Colonic mucosa (tissue), 4 donors: ENCODE results near the gene USP49. TPM values are rescaled to one million over a fixed set of nuclear protein-coding genes. Genes with fewer than 3 reads are reported as not detected.

ENCODE experiments used
- DNase-seq: peaks from one replicate; pipeline ENCODE4 v3.0.0-alpha.2; 2020
- H3K27ac ChIP-seq: fragments of 200-600 bp; one replicate; pipeline ENCODE4 v1.8.0; 2021
- H3K27me3 ChIP-seq: fragments of 200-600 bp; one replicate; pipeline ENCODE4 v1.8.0; 2021
- H3K36me3 ChIP-seq: fragments of 200-600 bp; one replicate; pipeline ENCODE4 v1.8.0; 2021
- H3K4me1 ChIP-seq: fragments of 200-600 bp; one replicate; pipeline ENCODE4 v1.8.0; 2021; ENCODE audit warnings: mild to moderate bottlenecking
- H3K4me3 ChIP-seq: fragments of 200-600 bp; one replicate; pipeline ENCODE4 v1.8.0; 2021
- H3K9ac ChIP-seq, 2 donors: one replicate each; pipeline ENCODE4 v1.7.0; 2013; ENCODE audit warnings: control low read depth in 2 of 2, low read depth in 2 of 2, low read length in 2 of 2
- H3K9me3 ChIP-seq: fragments of 200-600 bp; one replicate; pipeline ENCODE4 v1.8.0; 2021
- intact Hi-C: fragments of 100-400 bp; cut with DNase I; formaldehyde crosslinking; loops from one replicate; pipeline ENCODE4 v1.14.1; 2022
- total RNA-seq, 2 donors: library from RNA; stranded (reverse); fragmentation: NEBNext Ultra II Directional in 1 of 2; extraction: Animal tissue kit (Norgen Biotek cat#: 25700) in 1 of 2; gene quantifications; one replicate each; pipeline ENCODE4 v1.2.1, GENCODE V29; 2021
- TF ChIP-seq, protein P1 (sequence below): fragments of 200-600 bp; IDR thresholded peaks from one replicate; pipeline ENCODE4 v1.8.0; 2022; ENCODE audit warnings: antibody characterized with exemption, mild to moderate bottlenecking
- donor health status: healthy.
- donor health status: DM: no; HTN: no; CAD: no.
- donor health status: DM: no; HTN: no; CAD: no.

The USP49 gene
- total RNA-seq, 2 donors from 2014 or later, result 1.7 to 2.9 TPM

DNA sequence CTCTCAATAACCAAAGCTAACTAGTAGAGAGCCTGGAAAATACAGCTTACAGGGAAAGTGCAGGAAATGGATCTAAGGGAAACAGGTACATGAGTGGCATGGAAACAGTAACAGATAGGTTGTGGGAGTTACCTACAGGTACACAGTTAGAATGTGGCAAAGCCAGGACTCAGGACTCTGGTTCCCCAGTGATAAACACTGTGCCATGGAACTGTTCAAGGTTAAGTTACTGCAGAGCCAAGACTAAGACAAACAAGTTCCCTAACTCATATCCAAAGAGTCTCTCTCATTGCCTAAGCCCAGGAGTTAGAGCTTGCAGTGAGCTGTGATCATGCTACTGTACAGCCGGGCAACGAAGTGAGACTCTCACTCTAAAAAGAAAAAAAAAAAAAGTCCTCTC lies 19.2 kb upstream of the USP49 start:
- TF ChIP-seq, protein P1, sequence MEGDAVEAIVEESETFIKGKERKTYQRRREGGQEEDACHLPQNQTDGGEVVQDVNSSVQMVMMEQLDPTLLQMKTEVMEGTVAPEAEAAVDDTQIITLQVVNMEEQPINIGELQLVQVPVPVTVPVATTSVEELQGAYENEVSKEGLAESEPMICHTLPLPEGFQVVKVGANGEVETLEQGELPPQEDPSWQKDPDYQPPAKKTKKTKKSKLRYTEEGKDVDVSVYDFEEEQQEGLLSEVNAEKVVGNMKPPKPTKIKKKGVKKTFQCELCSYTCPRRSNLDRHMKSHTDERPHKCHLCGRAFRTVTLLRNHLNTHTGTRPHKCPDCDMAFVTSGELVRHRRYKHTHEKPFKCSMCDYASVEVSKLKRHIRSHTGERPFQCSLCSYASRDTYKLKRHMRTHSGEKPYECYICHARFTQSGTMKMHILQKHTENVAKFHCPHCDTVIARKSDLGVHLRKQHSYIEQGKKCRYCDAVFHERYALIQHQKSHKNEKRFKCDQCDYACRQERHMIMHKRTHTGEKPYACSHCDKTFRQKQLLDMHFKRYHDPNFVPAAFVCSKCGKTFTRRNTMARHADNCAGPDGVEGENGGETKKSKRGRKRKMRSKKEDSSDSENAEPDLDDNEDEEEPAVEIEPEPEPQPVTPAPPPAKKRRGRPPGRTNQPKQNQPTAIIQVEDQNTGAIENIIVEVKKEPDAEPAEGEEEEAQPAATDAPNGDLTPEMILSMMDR, result no peak
- intact Hi-C loops, result no loop called here
- Histone ChIP-seq H3K4me3 (no peak overlapping the region), H3K27me3 (no peaks in the 10 kb centered on the region), H3K9ac (no peak overlapping the region), H3K36me3 (no peaks in the 10 kb centered on the region), H3K27ac (no peak overlapping the region), H3K4me1 (no peaks in the 10 kb centered on the region), H3K9me3 (no peaks in the 10 kb centered on the region)
- no peak for DNase-seq

DNA sequence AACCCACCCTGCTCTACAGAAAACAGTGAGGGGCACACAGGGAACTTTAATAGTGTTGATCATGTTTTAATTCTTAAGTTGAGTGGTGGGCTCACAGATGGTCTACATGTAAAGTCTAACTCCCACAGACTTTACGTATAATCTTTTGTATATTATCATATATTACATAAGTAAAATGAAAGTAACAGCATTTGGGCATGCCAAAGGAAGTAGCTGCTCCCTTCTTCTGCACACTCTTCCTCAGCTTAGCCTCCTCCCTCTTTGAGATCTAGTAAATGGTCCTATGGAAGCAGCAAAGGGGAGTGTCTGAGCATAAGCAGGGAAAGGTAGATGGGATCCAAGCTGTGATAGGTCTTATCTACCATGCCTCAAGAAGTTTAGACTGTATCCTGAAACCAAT lies 14.6 kb upstream of the USP49 start:
- no peaks in the 10 kb centered on the region for H3K9me3 ChIP-seq
- H3K27ac ChIP-seq, result no peak overlapping the region
- TF ChIP-seq, protein P1, result no peak
- no peak for DNase-seq
- intact Hi-C loops, result no loop called here
- H3K36me3 ChIP-seq, result no peaks in the 10 kb centered on the region
- no peak overlapping the region for H3K4me3 ChIP-seq
- no peak overlapping the region for H3K9ac ChIP-seq
- no peaks in the 10 kb centered on the region for H3K27me3 ChIP-seq
- no peaks in the 10 kb centered on the region for H3K4me1 ChIP-seq

DNA sequence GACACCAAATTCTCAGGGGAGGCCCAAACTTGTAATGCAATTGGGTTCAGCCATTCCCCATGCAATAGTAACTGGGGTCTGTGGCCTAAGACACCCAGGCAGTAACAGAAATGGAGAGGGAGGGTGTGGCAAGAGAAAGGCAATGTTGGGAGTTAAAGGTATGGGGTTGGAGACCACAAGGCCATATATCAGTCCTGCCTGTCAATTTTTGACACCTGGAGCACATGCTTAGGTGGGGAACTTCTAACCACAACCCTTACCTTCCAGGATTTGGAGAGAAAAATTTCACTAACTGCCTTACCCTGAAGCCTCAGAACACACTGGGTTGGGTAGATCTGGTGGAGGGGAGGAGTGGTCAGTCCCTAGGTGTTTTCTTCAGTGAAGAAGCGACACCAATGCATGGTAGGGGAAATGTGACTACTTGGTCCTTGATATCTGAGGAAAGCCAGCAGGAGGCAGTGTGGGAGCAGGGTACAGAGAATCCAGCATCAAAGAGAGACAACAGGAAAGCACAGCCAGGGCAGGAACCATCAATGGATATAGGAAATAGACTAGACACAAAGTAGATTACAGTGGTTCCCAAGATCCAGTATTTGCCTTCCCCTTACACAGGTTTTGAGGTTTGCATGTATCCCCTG lies 6.8 kb upstream of the USP49 start:
- DNase-seq, result peak; percentile 34
- intact Hi-C loops, result no loop called here
- H3K4me3 ChIP-seq, result no peak overlapping the region
- H3K4me1 ChIP-seq, result no peaks in the 10 kb centered on the region
- H3K36me3 ChIP-seq, result no peaks in the 10 kb centered on the region
- no peaks in the 10 kb centered on the region for H3K27me3 ChIP-seq
- TF ChIP-seq, protein P1, result no peak
- no peak overlapping the region for H3K27ac ChIP-seq
- no peak overlapping the region for H3K9ac ChIP-seq
- H3K9me3 ChIP-seq, result no peaks in the 10 kb centered on the region

DNA sequence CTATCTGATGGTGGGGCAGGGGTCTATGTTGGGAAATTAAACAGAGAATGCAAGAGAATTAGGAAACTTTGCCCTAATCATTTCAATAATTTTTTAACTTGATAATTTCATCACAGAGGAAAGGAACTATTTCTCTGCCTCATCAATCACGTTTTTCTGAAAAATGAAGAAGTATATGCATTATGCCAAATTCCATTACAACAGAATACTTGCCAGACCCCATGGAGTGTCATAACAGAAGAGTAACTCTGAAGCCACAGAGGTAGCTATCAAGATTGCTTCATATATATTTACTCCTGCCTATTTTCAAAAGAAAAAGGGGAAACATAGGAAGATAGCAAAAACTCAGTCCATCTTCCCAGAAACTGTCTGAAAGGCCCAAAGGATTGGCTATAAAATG lies 5.7 kb upstream of the USP49 start:
- Histone ChIP-seq H3K9ac (no peak overlapping the region), H3K4me3 (no peak overlapping the region), H3K9me3 (no peaks in the 10 kb centered on the region), H3K27ac (no peak overlapping the region), H3K27me3 (no peaks in the 10 kb centered on the region), H3K4me1 (no peaks in the 10 kb centered on the region), H3K36me3 (no peaks in the 10 kb centered on the region)
- TF ChIP-seq, protein P1, result no peak
- DNase-seq, result no peak
- intact Hi-C loops, result no loop called here

DNA sequence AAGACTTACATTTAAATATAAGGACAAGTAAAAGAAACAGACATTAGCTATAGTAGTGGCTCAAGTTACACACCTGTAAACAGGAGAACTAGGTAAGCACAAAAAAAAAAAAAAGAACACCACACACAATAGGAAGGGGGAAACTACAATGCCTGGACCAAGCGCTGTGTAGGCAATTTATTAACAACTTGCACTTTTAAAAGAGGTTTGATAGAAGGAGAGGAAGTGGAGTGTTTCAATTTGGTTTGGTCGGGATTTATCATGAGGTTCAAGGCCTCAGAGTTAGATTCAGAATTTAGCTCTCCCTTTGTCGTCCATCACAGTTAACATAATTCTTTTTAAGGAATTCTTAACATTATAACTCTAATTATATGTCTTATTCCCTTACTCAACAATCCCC lies 1.1 kb upstream of the USP49 start:
- no peak overlapping the region for H3K9ac ChIP-seq
- DNase-seq, result no peak
- H3K9me3 ChIP-seq, result no peaks in the 10 kb centered on the region
- no peak overlapping the region for H3K4me3 ChIP-seq
- H3K4me1 ChIP-seq, result no peaks in the 10 kb centered on the region
- peak overlapping the region; percentile 42 for H3K27ac ChIP-seq
- TF ChIP-seq, protein P1, result no peak
- intact Hi-C loops, result no loop called here
- no peaks in the 10 kb centered on the region for H3K27me3 ChIP-seq
- no peaks in the 10 kb centered on the region for H3K36me3 ChIP-seq
